Glutamatergic neuron (in vitro differentiated cells): Measurements from ENCODE around the gene ABCA4. TPM values are rescaled to one million over a fixed set of nuclear protein-coding genes. Genes with fewer than 3 reads are reported as not detected.

Experiments
- DNase-seq: peaks from one replicate; pipeline ENCODE4 v3.0.0; 2022
- H3K27ac Mint-ChIP-seq: one replicate; pipeline ENCODE4 v1.8.0; 2020; ENCODE audit warnings: mild to moderate bottlenecking, mixed read lengths, inconsistent platforms; ENCODE audit not compliant: unreplicated experiment
- H3K27me3 Mint-ChIP-seq: one replicate; pipeline ENCODE4 v1.8.0; 2020; ENCODE audit warnings: mild to moderate bottlenecking, moderate library complexity, mixed read lengths, inconsistent platforms; ENCODE audit not compliant: unreplicated experiment
- H3K36me3 Mint-ChIP-seq: one replicate; pipeline ENCODE4 v1.8.0; 2020; ENCODE audit warnings: mild to moderate bottlenecking, mixed read lengths, inconsistent platforms; ENCODE audit not compliant: unreplicated experiment
- H3K4me1 Mint-ChIP-seq: one replicate; pipeline ENCODE4 v1.8.0; 2020; ENCODE audit warnings: mild to moderate bottlenecking, low read depth, mixed read lengths, inconsistent platforms; ENCODE audit not compliant: unreplicated experiment
- H3K4me3 Mint-ChIP-seq: one replicate; pipeline ENCODE4 v1.8.0; 2020; ENCODE audit warnings: mild to moderate bottlenecking, mixed read lengths, inconsistent platforms; ENCODE audit not compliant: unreplicated experiment
- H3K9me3 Mint-ChIP-seq: one replicate; pipeline ENCODE4 v1.8.0; 2020; ENCODE audit warnings: mild to moderate bottlenecking, moderate library complexity, mixed read lengths, inconsistent platforms; ENCODE audit not compliant: unreplicated experiment
- total RNA-seq: library from RNA; stranded (reverse); fragmentation: NEBNext Ultra II Directional; extraction: Animal tissue kit (Norgen Biotek cat#: 25700); gene quantifications from one replicate; pipeline ENCODE4 v1.2.1, GENCODE V29; 2021; ENCODE audit not compliant: unreplicated experiment
- TF ChIP-seq, protein P1 (sequence below): fragments of 200-600 bp; sonication (generic); IDR thresholded peaks from one replicate; pipeline ENCODE4 v1.5.0; 2021; ENCODE audit not compliant: partially characterized antibody, unreplicated experiment

The ABCA4 gene
- total RNA-seq, 1 donor from 2014 or later = 0.61 TPM

DNA sequence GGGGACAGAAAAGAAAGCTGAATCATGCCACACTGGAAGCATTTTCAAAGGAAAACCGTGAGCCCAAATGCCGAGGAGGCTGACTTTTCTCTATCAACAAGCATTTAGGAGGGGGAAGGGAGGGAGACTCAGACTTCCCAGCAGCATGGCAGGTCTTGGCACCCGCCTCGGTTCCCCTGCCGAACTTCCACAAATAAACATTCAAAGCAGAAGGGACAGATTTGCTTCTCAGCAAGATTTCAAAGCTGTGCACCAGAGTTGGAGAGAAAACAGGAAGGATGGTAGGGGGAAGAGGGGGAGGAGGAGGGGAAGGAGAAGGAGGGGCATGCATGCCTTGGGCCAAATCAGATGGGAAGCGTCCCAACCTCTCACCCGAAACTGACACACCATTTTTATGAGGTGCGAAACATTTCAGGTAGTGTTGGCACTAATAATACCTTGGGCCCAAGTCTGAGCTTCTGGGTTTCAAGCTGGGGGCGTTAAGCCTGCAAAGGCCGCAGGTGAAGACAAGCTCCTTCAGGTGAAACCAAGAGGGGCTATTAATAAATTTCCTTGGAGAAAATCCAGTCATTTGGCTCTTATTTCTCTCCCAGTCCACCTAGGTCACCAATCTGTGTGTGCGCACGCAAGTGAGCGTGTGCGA is 26.4 kb downstream of the ABCA4 start:
- Mint-ChIP-seq H3K4me3 (no peak overlapping the region), H3K27ac (no peak overlapping the region), H3K36me3 (no peaks in the 10 kb centered on the region), H3K27me3 (peaks cover 6% of the 10 kb centered on the region), H3K9me3 (no peaks in the 10 kb centered on the region), H3K4me1 (no peaks in the 10 kb centered on the region)
- TF ChIP-seq, protein P1, sequence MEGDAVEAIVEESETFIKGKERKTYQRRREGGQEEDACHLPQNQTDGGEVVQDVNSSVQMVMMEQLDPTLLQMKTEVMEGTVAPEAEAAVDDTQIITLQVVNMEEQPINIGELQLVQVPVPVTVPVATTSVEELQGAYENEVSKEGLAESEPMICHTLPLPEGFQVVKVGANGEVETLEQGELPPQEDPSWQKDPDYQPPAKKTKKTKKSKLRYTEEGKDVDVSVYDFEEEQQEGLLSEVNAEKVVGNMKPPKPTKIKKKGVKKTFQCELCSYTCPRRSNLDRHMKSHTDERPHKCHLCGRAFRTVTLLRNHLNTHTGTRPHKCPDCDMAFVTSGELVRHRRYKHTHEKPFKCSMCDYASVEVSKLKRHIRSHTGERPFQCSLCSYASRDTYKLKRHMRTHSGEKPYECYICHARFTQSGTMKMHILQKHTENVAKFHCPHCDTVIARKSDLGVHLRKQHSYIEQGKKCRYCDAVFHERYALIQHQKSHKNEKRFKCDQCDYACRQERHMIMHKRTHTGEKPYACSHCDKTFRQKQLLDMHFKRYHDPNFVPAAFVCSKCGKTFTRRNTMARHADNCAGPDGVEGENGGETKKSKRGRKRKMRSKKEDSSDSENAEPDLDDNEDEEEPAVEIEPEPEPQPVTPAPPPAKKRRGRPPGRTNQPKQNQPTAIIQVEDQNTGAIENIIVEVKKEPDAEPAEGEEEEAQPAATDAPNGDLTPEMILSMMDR = no peak
- DNase-seq = no peak

DNA sequence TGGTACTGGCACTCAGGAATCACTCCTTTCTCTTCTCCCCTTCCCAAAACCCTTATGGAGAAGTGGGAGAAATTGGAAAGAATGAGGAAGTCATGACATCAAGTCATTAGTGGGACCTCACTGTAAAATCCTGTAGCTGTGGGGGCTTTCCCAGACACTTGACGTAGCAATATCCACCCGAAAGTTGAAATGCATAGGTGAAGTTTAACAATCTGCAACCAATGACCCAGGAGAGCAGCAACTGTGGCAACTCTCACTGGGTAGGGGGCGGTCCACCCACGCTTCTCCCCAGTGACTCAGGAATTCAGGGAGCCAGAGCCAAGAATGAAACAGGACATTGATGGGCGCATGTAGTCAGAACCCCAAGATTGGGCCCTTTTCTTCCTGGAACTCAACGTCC is 27.0 kb downstream of the ABCA4 start:
- H3K27me3 Mint-ChIP-seq = peaks cover 6% of the 10 kb centered on the region
- H3K4me1 Mint-ChIP-seq = no peaks in the 10 kb centered on the region
- no peak overlapping the region for H3K27ac Mint-ChIP-seq
- H3K9me3 Mint-ChIP-seq = no peaks in the 10 kb centered on the region
- no peak for DNase-seq
- H3K36me3 Mint-ChIP-seq = no peaks in the 10 kb centered on the region
- TF ChIP-seq, protein P1 = no peak
- H3K4me3 Mint-ChIP-seq = no peak overlapping the region

DNA sequence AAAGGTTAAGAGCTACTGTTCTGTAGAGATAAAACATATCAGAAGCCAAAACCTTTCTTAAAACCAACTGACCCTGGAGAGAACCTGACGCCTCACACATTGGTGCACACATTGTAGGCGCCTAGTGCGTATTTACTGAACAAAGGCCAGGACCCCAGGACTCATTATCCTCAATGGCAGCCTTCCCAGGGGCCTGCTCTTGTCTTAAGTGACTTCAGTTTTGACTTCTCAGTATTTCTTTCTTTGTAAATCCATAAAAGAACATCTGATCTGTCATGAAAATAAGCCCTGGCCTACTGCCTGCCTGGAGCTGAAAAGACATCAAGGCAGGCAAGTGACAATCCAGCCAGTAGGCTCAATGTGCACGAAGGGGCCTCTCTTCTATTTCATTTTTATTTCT is 27.6 kb downstream of the ABCA4 start:
- no peaks in the 10 kb centered on the region for H3K4me1 Mint-ChIP-seq
- H3K9me3 Mint-ChIP-seq = no peaks in the 10 kb centered on the region
- peaks cover 6% of the 10 kb centered on the region for H3K27me3 Mint-ChIP-seq
- H3K36me3 Mint-ChIP-seq = no peaks in the 10 kb centered on the region
- TF ChIP-seq, protein P1 = no peak
- no peak overlapping the region for H3K27ac Mint-ChIP-seq
- no peak for DNase-seq
- H3K4me3 Mint-ChIP-seq = no peak overlapping the region

DNA sequence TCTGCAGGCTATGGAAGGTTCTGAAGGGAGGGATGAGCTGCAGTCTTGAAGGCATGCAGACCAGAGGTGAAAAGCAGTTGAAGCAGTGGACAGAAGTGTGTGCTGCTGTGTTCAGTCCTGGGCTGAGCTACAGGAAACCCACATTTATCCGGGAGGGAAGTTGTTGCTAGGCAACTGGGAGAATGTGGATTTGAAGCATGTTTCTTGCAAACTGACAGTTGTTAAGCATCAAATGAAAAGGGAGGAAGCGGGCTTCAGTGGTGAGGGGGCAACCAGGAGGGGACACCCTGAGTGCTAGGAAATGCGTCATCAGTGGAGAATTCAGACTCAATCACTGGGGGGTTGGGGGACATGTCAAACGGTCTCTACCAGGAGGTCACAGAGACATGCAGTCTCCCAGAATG is 28.7 kb downstream of the ABCA4 start:
- Mint-ChIP-seq H3K36me3 (no peaks in the 10 kb centered on the region), H3K9me3 (no peaks in the 10 kb centered on the region), H3K4me1 (no peaks in the 10 kb centered on the region), H3K4me3 (no peak overlapping the region), H3K27ac (no peak overlapping the region), H3K27me3 (peaks cover 8% of the 10 kb centered on the region)
- DNase-seq = no peak
- TF ChIP-seq, protein P1 = no peak

DNA sequence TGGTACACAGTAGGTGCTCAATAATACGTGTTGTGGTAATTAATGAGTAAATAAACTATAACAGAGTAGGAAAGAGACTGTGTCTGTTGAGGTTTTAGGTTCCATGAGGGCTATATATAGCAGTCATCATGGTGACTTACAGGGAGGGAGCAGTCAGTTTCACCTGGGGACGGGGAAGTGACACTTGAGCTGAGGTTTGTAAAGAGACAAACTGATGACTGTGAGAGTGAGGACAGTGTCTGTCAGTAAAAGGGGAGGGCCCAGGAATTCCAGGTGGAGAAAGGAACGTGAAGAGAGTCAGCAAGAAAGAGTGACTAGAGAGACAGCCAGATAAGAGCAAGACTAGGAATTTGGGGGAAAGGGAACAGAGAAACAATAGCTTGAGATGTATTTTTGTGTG is 30.2 kb downstream of the ABCA4 start:
- Mint-ChIP-seq H3K36me3 (no peaks in the 10 kb centered on the region), H3K4me1 (no peaks in the 10 kb centered on the region), H3K27me3 (peaks cover 8% of the 10 kb centered on the region), H3K4me3 (no peak overlapping the region), H3K27ac (no peak overlapping the region), H3K9me3 (no peaks in the 10 kb centered on the region)
- TF ChIP-seq, protein P1 = no peak
- DNase-seq = no peak
